Measurements from ENCODE around the gene CRY1. TPM values are rescaled to one million over a fixed set of nuclear protein-coding genes. Genes with fewer than 3 reads are reported as not detected.

CRY1 gene
- 18.9 and 20.9 TPM in 2 replicates for total RNA-seq

- DNase-seq (ENCODE audit: low read depth): peak; percentile 84
These were observed at the start of gene CRY1 for GRCh38 chr12:107093417-107094182. CRY1 (minus strand) TSS chr12:107093549; CDS start chr12:107092961, 588 bp downstream.

- no peak for DNase-seq (ENCODE audit: low read depth)
These were observed 46.4 kb upstream of the CRY1 start for GRCh38 chr12:107139787-107140186.

- no peak for DNase-seq (ENCODE audit: low read depth)
These were observed 45.6 kb upstream of the CRY1 start for GRCh38 chr12:107138990-107139389.

GRCh38 chr12:107135177-107135576 lies 41.8 kb upstream of the CRY1 start:
- DNase-seq (ENCODE audit: low read depth): no peak

- DNase-seq (ENCODE audit: low read depth): peak; percentile 24
These were observed 41.2 kb upstream of the CRY1 start for GRCh38 chr12:107134558-107134957.

GRCh38 chr12:107133462-107133861 lies 40.1 kb upstream of the CRY1 start:
- no peak for DNase-seq (ENCODE audit: low read depth)

GRCh38 chr12:107131832-107132616 lies 38.7 kb upstream of the CRY1 start:
- DNase-seq (ENCODE audit: low read depth): peak; percentile 59

- DNase-seq (ENCODE audit: low read depth): no peak
These were observed 37.7 kb upstream of the CRY1 start for GRCh38 chr12:107130830-107131611.

GRCh38 chr12:107129315-107129930 lies 36.1 kb upstream of the CRY1 start:
- no peak for DNase-seq (ENCODE audit: low read depth)

- DNase-seq (ENCODE audit: low read depth): no peak
These were observed 34.4 kb upstream of the CRY1 start for GRCh38 chr12:107127482-107128430.

- DNase-seq (ENCODE audit: low read depth): peak; percentile 11
These were observed 33.6 kb upstream of the CRY1 start for GRCh38 chr12:107126796-107127481.

- no peak for DNase-seq (ENCODE audit: low read depth)
These were observed 32.5 kb upstream of the CRY1 start for GRCh38 chr12:107125833-107126232.

GRCh38 chr12:107122452-107122958 lies 29.2 kb upstream of the CRY1 start:
- DNase-seq (ENCODE audit: low read depth): no peak

GRCh38 chr12:107119091-107119490 lies 25.7 kb upstream of the CRY1 start:
- DNase-seq (ENCODE audit: low read depth): no peak

GRCh38 chr12:107118624-107119023 lies 25.3 kb upstream of the CRY1 start:
- no peak for DNase-seq (ENCODE audit: low read depth)

GRCh38 chr12:107115119-107115518 lies 21.8 kb upstream of the CRY1 start:
- no peak for DNase-seq (ENCODE audit: low read depth)

GRCh38 chr12:107111314-107111713 lies 18.0 kb upstream of the CRY1 start:
- no peak for DNase-seq (ENCODE audit: low read depth)

GRCh38 chr12:107109726-107110719 lies 16.7 kb upstream of the CRY1 start:
- DNase-seq (ENCODE audit: low read depth): peak; percentile 35
